Endodermal cell (in vitro differentiated cells): ENCODE results near the gene DYNLT2B. TPM values are rescaled to one million over a fixed set of nuclear protein-coding genes. Genes with fewer than 3 reads are reported as not detected.

Experiments
- DNase-seq: peaks from one replicate; pipeline ENCODE4 v3.0.0-alpha.2; 2017
- H3K27ac ChIP-seq: 2 replicates; pipeline ENCODE4 v1.5.1; 2013; ENCODE audit warnings: mild to moderate bottlenecking, low read depth, low read length, moderate library complexity
- H3K27me3 ChIP-seq: 2 replicates; pipeline ENCODE4 v1.6.1; 2013; ENCODE audit warnings: mild to moderate bottlenecking, low read length, moderate library complexity; ENCODE audit not compliant: insufficient read depth, control insufficient read depth, poor library complexity, severe bottlenecking
- H3K36me3 ChIP-seq: 2 replicates; pipeline ENCODE4 v1.7.0; 2013; ENCODE audit warnings: mild to moderate bottlenecking, low read length, moderate library complexity; ENCODE audit not compliant: control insufficient read depth, insufficient read depth
- H3K4me1 ChIP-seq: one replicate; pipeline ENCODE4 v1.7.0; 2013; ENCODE audit warnings: low read length; ENCODE audit not compliant: control insufficient read depth, insufficient read depth
- H3K4me3 ChIP-seq: 2 replicates; pipeline ENCODE4 v1.5.1; 2013; ENCODE audit warnings: mild to moderate bottlenecking, low read length, moderate library complexity
- H3K9ac ChIP-seq: 2 replicates; pipeline ENCODE4 v1.6.1; 2013; ENCODE audit warnings: mild to moderate bottlenecking, low read length, moderate library complexity; ENCODE audit not compliant: poor library complexity, severe bottlenecking; ENCODE audit errors: extremely low read depth
- H3K9me3 ChIP-seq: 2 replicates; pipeline ENCODE4 v1.6.1; 2013; ENCODE audit warnings: mild to moderate bottlenecking, low read length, moderate library complexity; ENCODE audit not compliant: control insufficient read depth
- H3K27ac Mint-ChIP-seq: 2 replicates; pipeline ENCODE4 v1.8.0; 2020; ENCODE audit warnings: mixed read lengths
- H3K27me3 Mint-ChIP-seq: 2 replicates; pipeline ENCODE4 v1.8.0; 2021; ENCODE audit warnings: mild to moderate bottlenecking, mixed read lengths; ENCODE audit not compliant: insufficient read depth
- H3K36me3 Mint-ChIP-seq: 2 replicates; pipeline ENCODE4 v1.8.0; 2020; ENCODE audit warnings: low read depth, mixed read lengths
- H3K4me1 Mint-ChIP-seq: 2 replicates; pipeline ENCODE4 v1.8.0; 2020; ENCODE audit warnings: mixed read lengths
- H3K4me3 Mint-ChIP-seq: 2 replicates; pipeline ENCODE4 v1.8.0; 2020; ENCODE audit warnings: mild to moderate bottlenecking, moderate library complexity, mixed read lengths
- H3K9me3 Mint-ChIP-seq: 2 replicates; pipeline ENCODE4 v1.8.0; 2020; ENCODE audit warnings: mild to moderate bottlenecking, mixed read lengths
- WGBS, 2 experiments: methylation state at CpG; one replicate each; pipeline versions ENCODE4 v1.1.5 to v1.1.7; 2013; ENCODE audit warnings: missing lambda C conversion rate in 2 of 2, mixed read lengths in 1 of 2; ENCODE audit not compliant: insufficient coverage in 1 of 2, insufficient read length in 1 of 2; 5-methylcytosine and 5-hydroxymethylcytosine counted together
- total RNA-seq, 2 donors: library from RNA; stranded (reverse); fragmentation: NEBNext Ultra II Directional in 1 of 2; extraction: Animal tissue kit (Norgen Biotek cat#: 25700) in 1 of 2; gene quantifications; 2 replicates in 1 of 2; 3 replicates in 1 of 2; pipeline ENCODE4 v1.2.1, GENCODE V29; 2021
- TF ChIP-seq, protein P1 (sequence below): fragments of 200-600 bp; sonication (generic); conservative IDR thresholded peaks from 2 replicates; pipeline ENCODE4 v1.5.0; 2021; ENCODE audit warnings: antibody characterized with exemption, mild to moderate bottlenecking

The DYNLT2B gene
- total RNA-seq, 2 donors from 2014 or later, result 22.6 to 45.5 TPM

DNA sequence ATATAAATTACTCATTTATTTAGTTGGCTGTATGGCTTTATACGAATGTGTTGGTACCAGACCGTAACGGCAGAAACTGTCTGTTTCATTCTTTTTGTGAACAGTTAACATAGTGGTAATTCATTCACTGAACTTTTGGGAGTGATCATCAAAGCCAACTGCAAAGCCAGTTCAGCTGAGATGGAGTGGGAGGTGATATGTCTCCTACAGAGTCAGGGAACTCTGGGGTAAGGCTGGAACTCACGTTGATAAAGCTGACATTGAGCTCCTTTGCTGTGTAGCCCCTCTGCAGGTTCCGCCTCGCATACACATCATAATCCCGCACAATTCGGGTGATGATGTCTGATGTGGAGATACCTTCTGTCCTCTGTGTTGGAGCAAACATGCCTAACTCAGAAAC lies 76.3 kb downstream of the DYNLT2B start:
- H3K9me3 Mint-ChIP-seq, result peaks cover 19% of the 10 kb centered on the region
- Histone ChIP-seq H3K27ac (no peak overlapping the region), H3K36me3 (peaks cover 66% of the 10 kb centered on the region), H3K4me1 (peaks cover 5% of the 10 kb centered on the region), H3K27me3 (no peaks in the 10 kb centered on the region), H3K9ac (no peak overlapping the region), H3K9me3 (peaks cover 6% of the 10 kb centered on the region), H3K4me3 (no peak overlapping the region)
- H3K27me3 Mint-ChIP-seq, result no peaks in the 10 kb centered on the region
- peaks cover 16% of the 10 kb centered on the region for H3K4me1 Mint-ChIP-seq
- TF ChIP-seq, protein P1, sequence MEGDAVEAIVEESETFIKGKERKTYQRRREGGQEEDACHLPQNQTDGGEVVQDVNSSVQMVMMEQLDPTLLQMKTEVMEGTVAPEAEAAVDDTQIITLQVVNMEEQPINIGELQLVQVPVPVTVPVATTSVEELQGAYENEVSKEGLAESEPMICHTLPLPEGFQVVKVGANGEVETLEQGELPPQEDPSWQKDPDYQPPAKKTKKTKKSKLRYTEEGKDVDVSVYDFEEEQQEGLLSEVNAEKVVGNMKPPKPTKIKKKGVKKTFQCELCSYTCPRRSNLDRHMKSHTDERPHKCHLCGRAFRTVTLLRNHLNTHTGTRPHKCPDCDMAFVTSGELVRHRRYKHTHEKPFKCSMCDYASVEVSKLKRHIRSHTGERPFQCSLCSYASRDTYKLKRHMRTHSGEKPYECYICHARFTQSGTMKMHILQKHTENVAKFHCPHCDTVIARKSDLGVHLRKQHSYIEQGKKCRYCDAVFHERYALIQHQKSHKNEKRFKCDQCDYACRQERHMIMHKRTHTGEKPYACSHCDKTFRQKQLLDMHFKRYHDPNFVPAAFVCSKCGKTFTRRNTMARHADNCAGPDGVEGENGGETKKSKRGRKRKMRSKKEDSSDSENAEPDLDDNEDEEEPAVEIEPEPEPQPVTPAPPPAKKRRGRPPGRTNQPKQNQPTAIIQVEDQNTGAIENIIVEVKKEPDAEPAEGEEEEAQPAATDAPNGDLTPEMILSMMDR, result no peak
- no peak overlapping the region for H3K27ac Mint-ChIP-seq
- H3K36me3 Mint-ChIP-seq, result peaks cover 68% of the 10 kb centered on the region
- no peak for DNase-seq
- WGBS, 2 experiments, result 84 to 91% methylated on average over 6 to 8 of the region's 8 CpGs
- H3K4me3 Mint-ChIP-seq, result no peak overlapping the region

Other genes with a start within 250 kb of the DYNLT2B start
- gene TFRC, start 236.2 kb downstream of the DYNLT2B start, total RNA-seq, result 10 to 100 TPM; 69.0 to 90.0 TPM
- gene ZDHHC19, start 106.8 kb downstream of the DYNLT2B start, total RNA-seq, result under 1 TPM in 1 of 2 donors, not detected in 1; 0.86 TPM
- gene SLC51A, start 101.7 kb downstream of the DYNLT2B start, total RNA-seq, result 1 to 10 TPM; 1.9 to 2.0 TPM
- gene PCYT1A, start 30.5 kb downstream of the DYNLT2B start, total RNA-seq, result 10 to 100 TPM; 30.2 to 32.5 TPM
- gene TM4SF19, start 20.1 kb upstream of the DYNLT2B start, total RNA-seq, result not detected
- gene UBXN7, start 114.2 kb upstream of the DYNLT2B start, total RNA-seq, result 100 to 1,000 TPM; 109 to 120 TPM
- 10 to 100 TPM; 37.3 to 48.4 TPM for gene RNF168, start 185.5 kb upstream of the DYNLT2B start, total RNA-seq
- not detected for gene SMCO1, start 197.1 kb upstream of the DYNLT2B start, total RNA-seq